Measurements from ENCODE around the gene TMPRSS2. TPM values are rescaled to one million over a fixed set of nuclear protein-coding genes. Genes with fewer than 3 reads are reported as not detected.
"Not testable (repeated sequence)": the region's sequence is repeated elsewhere in the genome, so short reads cannot be mapped to it uniquely, and the experiment has no call there.

TMPRSS2 gene
- total RNA-seq, 2 experiments from 2014 or later: not detected

DNA sequence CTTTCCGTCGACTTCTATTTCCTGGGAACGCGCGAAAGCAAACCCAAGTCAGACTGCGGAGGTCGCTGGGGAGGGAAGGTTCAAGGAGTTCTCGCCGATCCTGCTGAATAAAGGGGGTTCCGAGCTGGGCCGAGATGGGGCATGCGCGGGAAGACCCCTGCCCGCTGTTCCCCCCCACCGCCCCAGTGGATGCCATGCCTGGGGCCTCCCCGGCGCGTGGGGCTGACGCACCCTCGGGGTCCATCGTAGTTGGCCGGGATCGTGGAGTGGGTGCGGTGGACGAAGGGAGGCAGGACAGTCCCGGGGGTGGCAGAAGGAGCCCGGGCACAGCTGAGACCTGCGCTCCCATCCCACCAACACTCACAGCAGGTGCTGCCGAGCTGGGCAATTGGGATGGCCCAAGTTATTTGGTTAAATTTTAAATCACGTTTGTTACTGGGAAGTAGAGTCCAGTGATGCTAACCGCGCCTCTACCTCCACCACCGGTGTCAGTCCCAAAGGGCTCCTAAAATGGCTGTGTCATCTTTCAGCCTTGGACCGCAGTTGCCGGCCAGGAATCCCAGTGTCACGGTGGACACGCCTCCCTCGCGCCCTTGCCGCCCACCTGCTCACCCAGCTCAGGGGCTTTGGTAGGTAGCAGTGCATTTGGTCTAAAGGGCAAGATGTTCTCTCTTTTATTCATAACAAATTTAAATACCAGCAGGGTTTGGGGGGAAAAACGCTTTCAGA lies 81.1 kb downstream of the TMPRSS2 start:
- Mint-ChIP-seq H3K27ac (no peak overlapping the region), H3K36me3 (peaks cover 26% of the 10 kb centered on the region), H3K4me3 (peak overlapping the region; percentile 92), H3K9me3 (no peaks in the 10 kb centered on the region), H3K4me1 (ENCODE audit: low read depth) (peaks cover 27% of the 10 kb centered on the region), H3K27me3 (no peaks in the 10 kb centered on the region)
- CTCF ChIA-PET: no interaction called here
- POLR2A ChIA-PET: interaction anchor here (1.2 kb wide), 2 partner anchors 9 to 65 kb away, joined by 3 read pairs; partner anchors contain the start of gene MX2
- intact Hi-C loops (cut with micrococcal nuclease): loop anchor here (1.0 kb wide), 1 partner anchor 65 kb away; the partner anchor contains the start of gene MX2
- DNase-seq: no peak

- intact Hi-C loops (cut with micrococcal nuclease): loop anchor here (1.0 kb wide), 1 partner anchor 64 kb away; the partner anchor contains the start of gene MX2
- ChIA-PET POLR2A (interaction anchor here (1.1 to 1.2 kb wide), 2 partner anchors 8 to 57 kb away, joined by 3 read pairs; no protein-coding TSS in a partner anchor), CTCF (no interaction called here)
- Mint-ChIP-seq H3K27ac (peak within 1 kb of the TSS; percentile 87), H3K4me1 (ENCODE audit: low read depth) (peaks cover 27% of the 10 kb centered on the region), H3K4me3 (peak within 1 kb of the TSS; percentile 92), H3K36me3 (peaks cover 21% of the 10 kb centered on the region), H3K9me3 (no peaks in the 10 kb centered on the region), H3K27me3 (no peaks in the 10 kb centered on the region)
- peak; percentile 93 for DNase-seq
Measured at GRCh38 chr21:41425954-41426675, 81.8 kb downstream of the TMPRSS2 start, which contains the start of gene MX1. TSS of gene MX1 (plus strand) at chr21:41426239. CDS start at chr21:41432071, 5,832 bp downstream.

DNA sequence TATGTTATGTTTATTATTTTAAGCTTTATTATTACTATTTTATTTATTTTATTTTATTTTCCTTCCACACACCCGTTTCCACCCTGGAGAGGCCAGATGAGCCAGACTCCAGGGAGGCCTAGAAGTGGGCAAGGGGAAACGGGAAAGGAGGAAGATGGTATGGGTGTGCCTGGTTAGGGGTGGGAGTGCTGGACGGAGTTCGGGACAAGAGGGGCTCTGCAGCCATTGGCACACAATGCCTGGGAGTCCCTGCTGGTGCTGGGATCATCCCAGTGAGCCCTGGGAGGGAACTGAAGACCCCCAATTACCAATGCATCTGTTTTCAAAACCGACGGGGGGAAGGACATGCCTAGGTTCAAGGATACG lies 82.4 kb downstream of the TMPRSS2 start:
- intact Hi-C loops (cut with micrococcal nuclease): no loop called here
- Mint-ChIP-seq H3K9me3 (no peaks in the 10 kb centered on the region), H3K27ac (peak overlapping the region; percentile 87), H3K36me3 (peaks cover 17% of the 10 kb centered on the region), H3K27me3 (no peaks in the 10 kb centered on the region), H3K4me3 (peak overlapping the region; percentile 92), H3K4me1 (ENCODE audit: low read depth) (peaks cover 32% of the 10 kb centered on the region)
- no peak for DNase-seq
- POLR2A ChIA-PET: interaction anchor here (1.1 kb wide), 1 partner anchor 56 kb away, joined by 3 read pairs; no protein-coding TSS in a partner anchor
- CTCF ChIA-PET: no interaction called here

DNA sequence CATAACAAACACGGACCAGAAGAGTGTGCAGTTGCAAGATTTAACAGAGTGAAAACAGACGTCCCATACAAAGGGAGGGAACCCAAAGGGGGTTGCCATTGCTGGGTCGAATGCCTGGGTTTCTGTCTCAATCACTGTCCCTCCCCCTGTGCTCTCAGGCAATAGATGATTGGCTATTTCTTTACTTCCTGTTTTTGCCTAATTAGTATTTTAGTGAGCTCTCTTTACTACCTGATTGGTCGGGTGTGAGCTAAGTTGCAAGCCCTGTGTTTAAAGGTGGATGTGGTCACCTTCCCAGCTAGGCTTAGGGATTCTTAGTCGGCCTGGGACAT lies 84.7 kb downstream of the TMPRSS2 start:
- CTCF ChIA-PET: interaction anchor here (0.9 kb wide), 1 partner anchor 140 kb away, joined by 5 read pairs; no protein-coding TSS in a partner anchor
- H3K4me3 Mint-ChIP-seq; H3K27me3 Mint-ChIP-seq; intact Hi-C loops (cut with micrococcal nuclease); DNase-seq; H3K27ac Mint-ChIP-seq; POLR2A ChIA-PET; H3K9me3 Mint-ChIP-seq: not testable (repeated sequence)
- peaks cover 38% of the 10 kb centered on the region for H3K4me1 Mint-ChIP-seq (ENCODE audit: low read depth)
- H3K36me3 Mint-ChIP-seq: peaks cover 11% of the 10 kb centered on the region

DNA sequence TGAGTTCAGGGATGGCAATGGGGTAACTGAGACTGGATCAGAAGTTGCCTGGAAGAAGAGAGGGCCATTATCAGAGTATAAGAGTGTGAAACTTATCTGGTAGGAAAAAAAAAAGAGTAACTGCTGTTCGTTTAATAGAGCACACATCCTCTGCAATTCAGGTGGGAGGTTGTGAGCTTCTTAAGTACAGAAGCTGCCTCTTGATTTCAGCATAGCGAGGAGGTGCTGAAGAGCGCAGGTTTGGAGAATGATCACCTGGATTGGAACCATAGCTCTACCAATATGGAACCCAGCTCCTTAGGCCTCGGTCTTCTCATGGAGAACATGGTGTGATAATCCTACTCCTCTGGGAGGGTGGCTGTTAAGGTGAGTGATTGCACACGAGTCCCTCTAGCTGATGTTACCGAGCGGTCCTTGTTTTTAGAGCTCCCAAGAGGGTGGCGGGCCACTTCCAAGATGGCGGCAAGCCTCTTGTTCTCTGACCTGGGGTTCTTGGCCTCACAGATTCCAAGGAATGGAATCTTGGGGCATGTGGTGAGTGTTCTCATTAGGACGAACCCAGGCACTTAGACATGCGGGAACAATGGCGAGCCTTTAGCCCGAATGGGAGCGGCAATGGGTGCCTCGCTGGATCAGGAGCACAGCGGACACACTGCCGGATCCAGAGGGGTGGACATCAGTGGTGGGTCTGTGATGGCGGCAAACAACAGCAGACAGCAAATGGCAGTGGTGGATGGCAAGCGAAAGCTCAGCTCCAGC lies 85.2 kb downstream of the TMPRSS2 start:
- H3K36me3 Mint-ChIP-seq: peaks cover 6% of the 10 kb centered on the region
- no peak overlapping the region for H3K27ac Mint-ChIP-seq
- POLR2A ChIA-PET: no interaction called here
- H3K27me3 Mint-ChIP-seq: no peaks in the 10 kb centered on the region
- H3K9me3 Mint-ChIP-seq: peaks cover 2% of the 10 kb centered on the region
- intact Hi-C loops (cut with micrococcal nuclease): no loop called here
- CTCF ChIA-PET: interaction anchor here (0.9 to 1.1 kb wide), 2 partner anchors 10 to 140 kb away, joined by 3 to 5 read pairs; no protein-coding TSS in a partner anchor
- H3K4me1 Mint-ChIP-seq (ENCODE audit: low read depth): peaks cover 34% of the 10 kb centered on the region
- no peak for DNase-seq
- no peak overlapping the region for H3K4me3 Mint-ChIP-seq

DNA sequence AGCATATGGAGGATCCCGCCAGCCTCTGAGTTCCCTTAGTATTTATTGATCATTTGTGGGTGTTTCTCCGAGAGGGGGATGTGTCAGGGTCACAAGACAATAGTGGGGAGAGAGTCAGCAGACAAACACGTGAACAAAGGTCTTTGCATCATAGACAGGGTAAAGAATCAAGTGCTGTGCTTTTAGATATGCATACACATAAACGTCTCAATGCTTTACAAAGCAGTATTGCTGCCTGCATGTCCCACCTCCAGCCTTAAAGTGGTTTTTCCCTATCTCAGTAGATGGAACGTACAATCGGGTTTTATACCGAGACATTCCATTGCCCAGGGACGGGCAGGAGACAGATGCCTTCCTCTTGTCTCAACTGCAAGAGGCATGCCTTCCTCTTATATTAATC lies 87.0 kb downstream of the TMPRSS2 start:
- H3K9me3 Mint-ChIP-seq; intact Hi-C loops (cut with micrococcal nuclease); CTCF ChIA-PET; H3K36me3 Mint-ChIP-seq; POLR2A ChIA-PET; DNase-seq; H3K27me3 Mint-ChIP-seq: not testable (repeated sequence)
- peaks cover 23% of the 10 kb centered on the region for H3K4me1 Mint-ChIP-seq (ENCODE audit: low read depth)
- H3K4me3 Mint-ChIP-seq: peak overlapping the region; percentile 75
- H3K27ac Mint-ChIP-seq: peak overlapping the region; percentile 18

GRCh38 chr21:41419921-41420862 lies 87.8 kb downstream of the TMPRSS2 start:
- POLR2A ChIA-PET: no interaction called here

DNA sequence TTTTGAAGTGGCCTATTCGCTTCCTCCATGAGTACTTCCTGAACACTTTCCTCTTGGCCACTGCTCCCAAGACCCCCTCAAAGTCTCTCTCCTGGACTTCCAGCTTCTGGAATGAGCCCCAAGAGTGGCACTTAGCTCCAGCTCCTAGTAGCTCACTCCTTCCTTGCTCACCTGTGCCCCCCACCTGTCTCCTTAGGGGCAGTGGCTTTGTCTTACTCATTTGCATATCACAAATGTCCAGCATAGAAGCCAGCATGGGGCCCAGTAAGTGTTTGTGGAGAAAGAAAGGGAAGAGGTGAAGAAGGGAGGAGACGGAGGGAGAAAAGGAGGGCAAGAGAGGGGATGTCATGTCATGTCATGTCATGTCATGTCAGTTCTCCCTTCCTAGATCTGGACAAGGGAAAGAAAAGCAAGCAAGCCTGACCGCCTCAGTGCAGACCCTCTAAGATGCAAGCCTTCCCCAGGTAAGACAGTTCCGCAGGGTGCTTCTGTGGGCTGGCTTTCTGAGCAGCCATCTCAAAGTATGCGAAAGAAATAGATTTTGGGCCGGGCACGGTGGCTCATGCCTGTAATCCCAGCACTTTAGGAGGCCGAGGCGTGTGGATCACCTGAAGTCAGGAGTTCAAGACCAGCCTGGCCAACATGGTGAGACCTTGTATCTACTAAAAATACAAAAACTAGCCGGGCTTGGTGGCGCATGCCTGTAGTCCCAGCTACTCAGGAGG lies 88.8 kb downstream of the TMPRSS2 start:
- Mint-ChIP-seq H3K9me3 (peaks cover 11% of the 10 kb centered on the region), H3K4me1 (ENCODE audit: low read depth) (peaks cover 14% of the 10 kb centered on the region), H3K27me3 (no peaks in the 10 kb centered on the region), H3K27ac (no peak overlapping the region), H3K36me3 (no peaks in the 10 kb centered on the region), H3K4me3 (no peak overlapping the region)
- POLR2A ChIA-PET: interaction anchor here (1.1 kb wide), 1 partner anchor 8 kb away, joined by 3 read pairs; no protein-coding TSS in a partner anchor
- intact Hi-C loops (cut with micrococcal nuclease): no loop called here
- CTCF ChIA-PET: interaction anchor here (1.0 kb wide), 1 partner anchor 50 kb away, joined by 3 read pairs; no protein-coding TSS in a partner anchor
- no peak for DNase-seq

More at GRCh38 chr21:41419921-41420862, 87.8 kb downstream of the TMPRSS2 start:
- Mint-ChIP-seq H3K27me3 (no peaks in the 10 kb centered on the region), H3K27ac (peak overlapping the region; percentile 68), H3K9me3 (peaks cover 7% of the 10 kb centered on the region), H3K4me3 (peak overlapping the region; percentile 75), H3K36me3 (no peaks in the 10 kb centered on the region), H3K4me1 (ENCODE audit: low read depth) (peaks cover 17% of the 10 kb centered on the region)
- CTCF ChIA-PET: interaction anchor here (1.0 kb wide), 1 partner anchor 51 kb away, joined by 3 read pairs; no protein-coding TSS in a partner anchor
- peak; percentile 66 for DNase-seq
- intact Hi-C loops (cut with micrococcal nuclease): no loop called here

- CTCF ChIA-PET: no interaction called here
- no peak overlapping the region for H3K4me3 Mint-ChIP-seq
- peaks cover 18% of the 10 kb centered on the region for H3K9me3 Mint-ChIP-seq
- H3K27me3 Mint-ChIP-seq: no peaks in the 10 kb centered on the region
- intact Hi-C loops (cut with micrococcal nuclease): no loop called here
- H3K4me1 Mint-ChIP-seq (ENCODE audit: low read depth): peaks cover 14% of the 10 kb centered on the region
- no peak for DNase-seq
- H3K27ac Mint-ChIP-seq: peak overlapping the region; percentile 30
- no peaks in the 10 kb centered on the region for H3K36me3 Mint-ChIP-seq
- POLR2A ChIA-PET: interaction anchor here (1.1 kb wide), 1 partner anchor 9 kb away, joined by 3 read pairs; no protein-coding TSS in a partner anchor
Measured at GRCh38 chr21:41418393-41418792, 89.6 kb downstream of the TMPRSS2 start.

DNA sequence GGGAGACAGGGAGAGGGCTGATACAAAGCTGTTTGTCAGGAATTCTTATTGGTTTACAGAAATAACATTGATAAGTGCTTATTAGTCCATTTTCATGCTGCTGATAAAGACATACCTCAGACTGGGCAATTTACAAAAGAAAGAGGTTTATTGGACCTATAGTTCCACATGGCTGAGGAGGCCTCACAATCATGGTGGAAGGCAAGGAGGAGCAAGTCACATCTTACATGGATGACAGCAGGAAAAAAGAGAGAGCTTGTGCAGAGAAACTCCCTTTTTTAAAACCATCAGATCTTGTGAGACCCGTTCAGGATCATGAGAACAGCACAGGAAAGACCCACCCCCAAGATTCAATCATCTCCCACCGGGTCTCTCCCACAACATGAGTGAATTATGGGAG lies 90.5 kb downstream of the TMPRSS2 start:
- H3K27me3 Mint-ChIP-seq; H3K36me3 Mint-ChIP-seq; CTCF ChIA-PET; DNase-seq; POLR2A ChIA-PET; H3K4me3 Mint-ChIP-seq; intact Hi-C loops (cut with micrococcal nuclease); H3K27ac Mint-ChIP-seq: not testable (repeated sequence)
- H3K9me3 Mint-ChIP-seq: peaks cover 26% of the 10 kb centered on the region
- peaks cover 11% of the 10 kb centered on the region for H3K4me1 Mint-ChIP-seq (ENCODE audit: low read depth)
